Activated CD4-positive, alpha-beta memory T cell treated with anti-CD3 and anti-CD28 coated beads, Interleukin-2, amount 10 ng/mL, durations not matched to agents 7 days and 5 days (primary cell): ENCODE data around the gene MNAT1. TPM values are rescaled to one million over a fixed set of nuclear protein-coding genes. Genes with fewer than 3 reads are reported as not detected.

Source experiments
- CTCF ChIA-PET: fragments of 350-600 bp; sonication (Branson Sonifier 250); formaldehyde crosslinking; loops from one replicate; lab custom pipeline; 2021; ENCODE audit warnings: antibody characterized with exemption, inconsistent platforms; lab: Charles Lee
- POLR2A ChIA-PET: fragments of 350-600 bp; sonication (Branson Sonifier 250); formaldehyde crosslinking; loops from one replicate; lab custom pipeline; 2021; ENCODE audit warnings: antibody characterized with exemption; lab: Charles Lee
- DNase-seq: peaks from one replicate; pipeline ENCODE4 v3.0.0-alpha.2; 2020
- H3K27ac Mint-ChIP-seq: one replicate; pipeline ENCODE4 v1.8.0; 2021; ENCODE audit warnings: mild to moderate bottlenecking, mixed read lengths
- H3K27me3 Mint-ChIP-seq: one replicate; pipeline ENCODE4 v1.8.0; 2021; ENCODE audit warnings: mixed read lengths
- H3K36me3 Mint-ChIP-seq: one replicate; pipeline ENCODE4 v1.8.0; 2021; ENCODE audit warnings: low read depth, mixed read lengths
- H3K4me1 Mint-ChIP-seq: one replicate; pipeline ENCODE4 v1.8.0; 2021; ENCODE audit warnings: mixed read lengths
- H3K4me3 Mint-ChIP-seq: one replicate; pipeline ENCODE4 v1.8.0; 2021; ENCODE audit warnings: mild to moderate bottlenecking, mixed read lengths
- H3K9me3 Mint-ChIP-seq: one replicate; pipeline ENCODE4 v1.8.0; 2021; ENCODE audit warnings: mixed read lengths
- total RNA-seq, 2 experiments: library from RNA; stranded (reverse); gene quantifications; one replicate each; pipeline ENCODE4 v1.2.3, GENCODE V29; 2021

MNAT1 gene
- total RNA-seq, 2 experiments from 2014 or later: 37.0 to 40.4 TPM

GRCh38 chr14:60999536-60999935 is 265.0 kb downstream of the MNAT1 start:
- H3K9me3 Mint-ChIP-seq: no peaks in the 10 kb centered on the region
- H3K4me1 Mint-ChIP-seq: no peaks in the 10 kb centered on the region
- no peak overlapping the region for H3K4me3 Mint-ChIP-seq
- no peak for DNase-seq
- H3K36me3 Mint-ChIP-seq: peaks cover 5% of the 10 kb centered on the region
- CTCF ChIA-PET: no interaction called here
- H3K27me3 Mint-ChIP-seq: no peaks in the 10 kb centered on the region
- H3K27ac Mint-ChIP-seq: no peak overlapping the region
- POLR2A ChIA-PET: no interaction called here

GRCh38 chr14:61003571-61003970 is 269.0 kb downstream of the MNAT1 start:
- no peaks in the 10 kb centered on the region for H3K27me3 Mint-ChIP-seq
- POLR2A ChIA-PET: no interaction called here

GRCh38 chr14:61019537-61019936 is 285.0 kb downstream of the MNAT1 start:
- POLR2A ChIA-PET: no interaction called here
- Mint-ChIP-seq H3K27me3 (no peaks in the 10 kb centered on the region), H3K4me1 (peaks cover 1% of the 10 kb centered on the region), H3K36me3 (no peaks in the 10 kb centered on the region), H3K9me3 (no peaks in the 10 kb centered on the region), H3K27ac (no peak overlapping the region), H3K4me3 (no peak overlapping the region)
- CTCF ChIA-PET: interaction anchor here (1.5 kb wide), 1 partner anchor 394 kb away, joined by 4 read pairs; no protein-coding TSS in a partner anchor
- no peak for DNase-seq

More at GRCh38 chr14:61003571-61003970, 269.0 kb downstream of the MNAT1 start:
- H3K4me1 Mint-ChIP-seq: no peaks in the 10 kb centered on the region
- no peaks in the 10 kb centered on the region for H3K36me3 Mint-ChIP-seq
- CTCF ChIA-PET: no interaction called here
- H3K27ac Mint-ChIP-seq: no peak overlapping the region
- H3K4me3 Mint-ChIP-seq: no peak overlapping the region
- H3K9me3 Mint-ChIP-seq: no peaks in the 10 kb centered on the region
- DNase-seq: no peak

Other genes starting within 250 kb of the MNAT1 start
- gene C14orf39, start 248.7 kb upstream of the MNAT1 start, total RNA-seq: not detected
- gene SIX6, start 225.6 kb upstream of the MNAT1 start, total RNA-seq: not detected
- 1 to 10 TPM; 1.3 to 1.4 TPM for gene SIX1, start 85.3 kb upstream of the MNAT1 start, total RNA-seq
- under 1 TPM; 0.80 to 0.96 TPM for gene SIX4, start 10.4 kb upstream of the MNAT1 start, total RNA-seq
- 1 to 10 TPM; 6.6 to 7.1 TPM for gene TRMT5, start 246.3 kb downstream of the MNAT1 start, total RNA-seq
- 1 to 10 TPM; 7.5 to 9.4 TPM for gene SLC38A6, start 246.5 kb downstream of the MNAT1 start, total RNA-seq